Prostate gland (tissue), 2 donors: ENCODE measurements around the gene PLAC1.

Source experiments
- POLR2A ChIP-seq: fragments of 450-650 bp; IDR thresholded peaks from one replicate; pipeline ENCODE4 v1.6.1; 2016; ENCODE audit warnings: antibody characterized with exemption, mild to moderate bottlenecking
- POLR2AphosphoS5 ChIP-seq: sonication (generic); formaldehyde crosslinking; IDR thresholded peaks from one replicate; pipeline ENCODE4 v1.6.1; 2017; ENCODE audit warnings: antibody characterized with exemption
- TF ChIP-seq, protein P1 (sequence below), 4 experiments: fragments of 200-600 bp in 2 of 4; fragments of 450-650 bp in 2 of 4; sonication (generic) in 2 of 4; IDR thresholded peaks; 1 replicate in 3 of 4; 2 replicates in 1 of 4; pipeline ENCODE4 v1.5.1; 2016 to 2019; ENCODE audit warnings: antibody characterized with exemption in 4 of 4, mild to moderate bottlenecking in 2 of 4, moderate library complexity in 2 of 4

DNA sequence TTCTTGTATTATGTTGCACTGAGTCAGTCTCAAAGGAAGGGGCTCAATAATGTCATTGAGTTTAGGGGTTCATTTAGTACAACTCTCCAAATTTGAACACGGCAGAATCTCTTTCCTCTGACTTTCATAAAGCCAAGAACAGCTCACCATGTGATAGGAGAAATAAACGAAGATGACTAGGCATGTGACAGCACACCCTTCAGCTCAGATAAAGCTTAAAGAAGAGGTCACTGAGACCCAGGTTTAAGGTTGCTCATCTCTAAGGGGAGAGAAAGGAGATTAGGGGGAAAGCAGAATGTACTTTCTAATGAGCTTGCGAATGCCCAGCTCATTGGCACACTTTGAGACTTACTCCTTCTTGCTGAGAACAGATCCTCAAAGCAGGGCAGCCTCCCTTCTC is 89.0 kb downstream of the PLAC1 start:
- TF ChIP-seq, protein P1, sequence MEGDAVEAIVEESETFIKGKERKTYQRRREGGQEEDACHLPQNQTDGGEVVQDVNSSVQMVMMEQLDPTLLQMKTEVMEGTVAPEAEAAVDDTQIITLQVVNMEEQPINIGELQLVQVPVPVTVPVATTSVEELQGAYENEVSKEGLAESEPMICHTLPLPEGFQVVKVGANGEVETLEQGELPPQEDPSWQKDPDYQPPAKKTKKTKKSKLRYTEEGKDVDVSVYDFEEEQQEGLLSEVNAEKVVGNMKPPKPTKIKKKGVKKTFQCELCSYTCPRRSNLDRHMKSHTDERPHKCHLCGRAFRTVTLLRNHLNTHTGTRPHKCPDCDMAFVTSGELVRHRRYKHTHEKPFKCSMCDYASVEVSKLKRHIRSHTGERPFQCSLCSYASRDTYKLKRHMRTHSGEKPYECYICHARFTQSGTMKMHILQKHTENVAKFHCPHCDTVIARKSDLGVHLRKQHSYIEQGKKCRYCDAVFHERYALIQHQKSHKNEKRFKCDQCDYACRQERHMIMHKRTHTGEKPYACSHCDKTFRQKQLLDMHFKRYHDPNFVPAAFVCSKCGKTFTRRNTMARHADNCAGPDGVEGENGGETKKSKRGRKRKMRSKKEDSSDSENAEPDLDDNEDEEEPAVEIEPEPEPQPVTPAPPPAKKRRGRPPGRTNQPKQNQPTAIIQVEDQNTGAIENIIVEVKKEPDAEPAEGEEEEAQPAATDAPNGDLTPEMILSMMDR (IDR thresholded peaks at IDR 0.05) = no peak
- no peak for TF ChIP-seq POLR2A
- no peak for TF ChIP-seq POLR2AphosphoS5
